ENCODE measurements around the gene ESRRB.

DNA sequence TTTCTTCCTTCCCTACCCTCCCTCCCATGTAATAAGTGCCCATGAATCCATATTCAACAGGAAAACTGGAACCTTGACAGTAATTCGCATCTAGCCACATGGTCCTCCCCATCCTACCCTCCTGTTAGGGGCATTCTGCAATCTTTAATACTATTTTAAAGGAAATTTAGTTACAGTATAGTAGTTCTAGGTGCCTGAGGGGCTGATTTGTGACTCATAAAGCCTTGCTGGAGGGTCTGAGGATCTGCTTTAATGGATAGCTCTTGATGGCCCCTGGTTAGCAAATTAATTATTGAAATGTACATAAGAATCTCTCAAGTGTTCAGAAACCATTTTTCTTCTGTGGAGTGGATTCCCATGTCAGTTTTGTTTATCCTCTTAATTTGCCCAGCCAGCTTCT is 54.1 kb downstream of the ESRRB start:
- TF ChIP-seq, protein P1, sequence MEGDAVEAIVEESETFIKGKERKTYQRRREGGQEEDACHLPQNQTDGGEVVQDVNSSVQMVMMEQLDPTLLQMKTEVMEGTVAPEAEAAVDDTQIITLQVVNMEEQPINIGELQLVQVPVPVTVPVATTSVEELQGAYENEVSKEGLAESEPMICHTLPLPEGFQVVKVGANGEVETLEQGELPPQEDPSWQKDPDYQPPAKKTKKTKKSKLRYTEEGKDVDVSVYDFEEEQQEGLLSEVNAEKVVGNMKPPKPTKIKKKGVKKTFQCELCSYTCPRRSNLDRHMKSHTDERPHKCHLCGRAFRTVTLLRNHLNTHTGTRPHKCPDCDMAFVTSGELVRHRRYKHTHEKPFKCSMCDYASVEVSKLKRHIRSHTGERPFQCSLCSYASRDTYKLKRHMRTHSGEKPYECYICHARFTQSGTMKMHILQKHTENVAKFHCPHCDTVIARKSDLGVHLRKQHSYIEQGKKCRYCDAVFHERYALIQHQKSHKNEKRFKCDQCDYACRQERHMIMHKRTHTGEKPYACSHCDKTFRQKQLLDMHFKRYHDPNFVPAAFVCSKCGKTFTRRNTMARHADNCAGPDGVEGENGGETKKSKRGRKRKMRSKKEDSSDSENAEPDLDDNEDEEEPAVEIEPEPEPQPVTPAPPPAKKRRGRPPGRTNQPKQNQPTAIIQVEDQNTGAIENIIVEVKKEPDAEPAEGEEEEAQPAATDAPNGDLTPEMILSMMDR (IDR thresholded peaks at IDR 0.05), result no peak
- no peak for TF ChIP-seq POLR2A (IDR thresholded peaks at IDR 0.05)
- no peak for TF ChIP-seq EP300 (IDR thresholded peaks at IDR 0.05)
- no peak for TF ChIP-seq POLR2AphosphoS5 (IDR thresholded peaks at IDR 0.05)
